GM12891 (cell line): ENCODE data around the gene NUTM1.

ENCODE experiments used
- POLR2A ChIP-seq: IDR thresholded peaks from 2 replicates; pipeline ENCODE4 v1.6.1; 2011; ENCODE audit warnings: low read depth, low read length, control low read depth
- POLR2AphosphoS5 ChIP-seq: IDR thresholded peaks from 2 replicates; pipeline ENCODE4 v1.6.1; 2011; ENCODE audit warnings: low read depth, low read length, control low read depth
- TAF1 ChIP-seq: IDR thresholded peaks from 2 replicates; pipeline ENCODE4 v1.6.1; 2011; ENCODE audit warnings: low read depth, low read length, control low read depth

DNA sequence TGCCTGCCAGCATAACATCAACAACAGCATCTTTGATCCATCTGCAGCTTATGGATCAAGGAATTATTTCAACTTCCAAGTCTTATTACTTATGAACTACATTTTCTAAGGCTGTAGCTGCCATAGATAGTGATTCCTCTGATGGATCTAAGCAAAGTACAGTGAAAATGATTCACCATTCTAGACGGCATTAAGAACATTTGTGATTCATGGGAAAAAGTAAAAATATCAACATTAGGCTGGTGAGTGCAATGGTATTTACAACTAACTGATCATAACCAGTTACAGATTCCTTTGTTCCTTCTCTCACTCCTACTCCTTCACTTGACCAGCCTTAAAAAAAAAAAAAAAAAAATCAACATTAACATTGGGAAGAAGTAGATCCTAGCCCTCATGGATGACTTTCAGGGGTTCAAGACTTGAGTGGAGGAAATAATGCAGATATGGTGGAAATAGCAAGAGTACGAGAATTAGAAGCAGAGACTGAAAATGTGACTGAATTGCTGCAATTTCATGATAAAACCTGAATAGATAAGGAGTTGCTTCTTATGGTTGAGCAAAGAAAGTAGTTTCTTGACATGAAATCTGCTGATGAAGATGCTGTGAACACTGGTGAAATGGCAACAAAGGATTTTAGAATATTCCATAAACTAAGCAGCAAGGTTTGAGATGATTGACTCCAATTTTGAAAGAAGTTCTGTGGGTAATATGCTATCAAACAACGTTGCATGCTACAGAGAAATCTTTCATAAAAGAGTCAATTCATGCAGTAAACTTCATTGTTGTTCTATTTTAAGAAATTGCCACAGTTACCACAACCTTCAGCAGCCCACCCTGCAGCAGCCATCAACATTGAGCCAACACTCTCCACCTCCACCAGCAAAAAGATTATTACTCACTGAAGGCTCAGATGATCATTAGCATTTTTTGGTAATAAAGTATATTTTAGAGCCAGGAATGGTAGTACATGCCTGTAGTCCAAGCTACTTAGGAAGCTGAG lies 28.3 kb upstream of the NUTM1 start:
- TF ChIP-seq TAF1 = no peak
- TF ChIP-seq POLR2AphosphoS5 = no peak
- no peak for TF ChIP-seq POLR2A
